GM13976 (cell line): ENCODE results near the gene GPR3.
"Not testable (repeated sequence)": the region's sequence is repeated elsewhere in the genome, so short reads cannot be mapped to it uniquely, and the experiment has no call there.

ENCODE experiments used
- DNase-seq: peaks from one replicate; pipeline ENCODE4 v3.0.0; 2012; ENCODE audit warnings: low spot score
- in situ Hi-C: fragments of 300-500 bp; cut with MboI; formaldehyde crosslinking; loops from one replicate; pipeline ENCODE4 v1.12.0; 2022; ENCODE audit warnings: low sequenced_read_pairs, mixed read lengths, inconsistent platforms; ENCODE audit not compliant: unreplicated experiment
- TF ChIP-seq, protein P1 (sequence below): IDR thresholded peaks from 2 replicates; pipeline ENCODE4 v1.5.1; 2012; ENCODE audit warnings: borderline replicate concordance, mild to moderate bottlenecking; ENCODE audit not compliant: insufficient read depth; ENCODE audit errors: extremely low read depth, missing control alignments, control extremely low read depth

Gene GPR3

DNA sequence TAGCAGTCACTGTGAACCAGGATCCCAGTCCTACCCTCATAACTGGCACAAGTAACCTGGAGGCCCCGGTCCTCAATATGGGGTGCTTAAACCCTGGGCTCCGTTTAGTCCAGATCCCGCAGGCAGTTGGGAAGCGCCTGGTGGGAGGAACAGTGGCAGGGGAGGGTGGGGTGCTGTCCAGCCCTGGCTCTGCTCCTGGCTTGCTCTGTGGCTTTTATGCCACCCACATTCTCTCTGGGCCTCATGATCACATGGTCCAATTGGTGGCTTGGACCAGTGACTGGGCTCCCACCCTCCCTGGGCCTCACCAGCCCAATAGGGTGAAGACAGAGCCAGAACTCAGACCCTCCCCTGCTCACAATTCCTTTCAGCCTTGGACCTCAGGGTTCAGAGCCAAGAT, 12.2 kb upstream of the GPR3 start:
- DNase-seq = no peak
- TF ChIP-seq, protein P1, sequence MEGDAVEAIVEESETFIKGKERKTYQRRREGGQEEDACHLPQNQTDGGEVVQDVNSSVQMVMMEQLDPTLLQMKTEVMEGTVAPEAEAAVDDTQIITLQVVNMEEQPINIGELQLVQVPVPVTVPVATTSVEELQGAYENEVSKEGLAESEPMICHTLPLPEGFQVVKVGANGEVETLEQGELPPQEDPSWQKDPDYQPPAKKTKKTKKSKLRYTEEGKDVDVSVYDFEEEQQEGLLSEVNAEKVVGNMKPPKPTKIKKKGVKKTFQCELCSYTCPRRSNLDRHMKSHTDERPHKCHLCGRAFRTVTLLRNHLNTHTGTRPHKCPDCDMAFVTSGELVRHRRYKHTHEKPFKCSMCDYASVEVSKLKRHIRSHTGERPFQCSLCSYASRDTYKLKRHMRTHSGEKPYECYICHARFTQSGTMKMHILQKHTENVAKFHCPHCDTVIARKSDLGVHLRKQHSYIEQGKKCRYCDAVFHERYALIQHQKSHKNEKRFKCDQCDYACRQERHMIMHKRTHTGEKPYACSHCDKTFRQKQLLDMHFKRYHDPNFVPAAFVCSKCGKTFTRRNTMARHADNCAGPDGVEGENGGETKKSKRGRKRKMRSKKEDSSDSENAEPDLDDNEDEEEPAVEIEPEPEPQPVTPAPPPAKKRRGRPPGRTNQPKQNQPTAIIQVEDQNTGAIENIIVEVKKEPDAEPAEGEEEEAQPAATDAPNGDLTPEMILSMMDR = no peak
- in situ Hi-C loops = no loop called here

DNA sequence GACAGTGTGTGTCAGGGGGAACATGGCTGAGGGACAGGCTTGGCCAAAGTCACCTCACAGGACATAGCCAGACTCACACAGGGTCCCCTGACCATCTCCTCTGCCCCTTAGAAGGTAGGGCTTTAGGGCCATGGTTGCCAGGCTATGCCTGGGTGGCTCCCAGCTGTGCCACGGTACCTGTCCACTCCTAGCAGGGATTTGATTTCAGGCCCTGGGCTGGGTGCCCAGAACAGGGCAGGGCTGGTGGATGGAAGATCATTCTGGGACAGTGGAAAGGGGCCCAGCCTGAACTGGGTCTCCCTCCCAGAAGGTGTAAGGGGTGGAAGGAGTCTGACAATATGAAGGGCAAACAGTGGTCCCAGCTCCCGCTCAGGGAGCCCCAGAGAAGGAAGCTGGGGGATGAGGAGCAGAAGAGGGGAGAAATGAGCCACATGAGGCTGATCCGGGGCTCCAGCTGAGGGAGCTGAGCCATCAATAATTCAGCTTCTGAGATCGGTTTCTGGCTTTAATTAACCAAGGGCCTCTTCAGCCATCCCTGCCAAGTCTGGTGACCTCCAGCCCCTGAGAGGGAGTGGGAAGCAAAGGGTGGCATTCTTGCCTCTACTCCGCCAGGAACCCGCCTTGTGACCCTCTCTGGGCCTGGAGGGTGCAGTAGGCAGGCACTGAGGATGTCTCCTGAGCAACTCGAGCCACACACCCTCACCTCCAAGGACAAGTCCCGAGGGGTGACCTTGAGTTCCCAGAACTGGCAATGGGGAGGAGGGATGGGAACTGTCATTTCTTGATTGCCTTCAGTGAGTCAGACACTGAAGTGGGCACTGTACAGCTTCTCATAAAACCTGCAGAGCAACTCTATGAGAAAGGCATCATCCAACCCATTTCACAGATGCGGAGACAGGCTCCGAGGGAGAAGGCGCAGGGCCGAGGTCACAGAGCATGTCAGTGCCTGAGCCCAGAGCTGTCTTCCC, 11.4 kb upstream of the GPR3 start:
- in situ Hi-C loops = no loop called here
- no peak for DNase-seq
- TF ChIP-seq, protein P1 = no peak

DNA sequence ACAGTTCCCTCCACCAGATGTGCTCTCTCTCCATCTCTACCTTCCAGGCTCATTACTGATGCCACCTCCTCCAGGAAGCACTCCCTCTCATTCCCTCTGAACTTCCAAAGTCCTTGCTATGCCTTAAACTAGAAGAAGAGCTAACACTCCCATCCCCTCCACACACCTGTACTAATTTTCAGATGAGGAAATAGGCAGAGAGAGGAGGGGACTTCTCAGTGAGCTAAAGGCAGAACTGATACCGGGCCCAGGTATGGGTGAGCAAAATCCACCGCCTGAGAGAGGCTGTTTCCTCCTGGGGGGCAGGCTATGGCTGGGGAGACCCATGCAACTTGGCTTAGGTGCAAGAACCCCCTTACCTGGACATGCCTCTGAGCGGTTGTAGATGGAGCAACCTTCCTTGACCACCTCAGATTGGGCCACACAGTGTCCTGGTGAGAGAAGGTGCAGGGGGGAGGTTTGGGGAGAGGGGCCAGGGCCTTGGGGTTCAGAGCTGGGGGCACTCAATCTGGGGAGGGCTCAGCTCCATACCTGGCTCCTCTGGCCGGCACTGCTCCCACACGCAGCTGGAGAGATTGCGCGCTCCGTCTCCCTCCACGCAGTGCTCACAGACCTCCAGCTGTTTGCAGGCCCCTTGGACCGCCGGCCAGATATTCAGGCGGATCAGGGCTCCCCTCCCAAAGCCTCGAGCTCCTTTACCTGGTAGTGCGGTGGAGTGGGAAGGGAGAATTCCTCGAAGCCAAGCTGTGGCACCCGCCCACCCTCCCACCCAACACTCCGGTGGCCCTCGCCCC, 10.3 kb upstream of the GPR3 start:
- TF ChIP-seq, protein P1 = no peak
- in situ Hi-C loops = no loop called here
- DNase-seq = no peak

DNA sequence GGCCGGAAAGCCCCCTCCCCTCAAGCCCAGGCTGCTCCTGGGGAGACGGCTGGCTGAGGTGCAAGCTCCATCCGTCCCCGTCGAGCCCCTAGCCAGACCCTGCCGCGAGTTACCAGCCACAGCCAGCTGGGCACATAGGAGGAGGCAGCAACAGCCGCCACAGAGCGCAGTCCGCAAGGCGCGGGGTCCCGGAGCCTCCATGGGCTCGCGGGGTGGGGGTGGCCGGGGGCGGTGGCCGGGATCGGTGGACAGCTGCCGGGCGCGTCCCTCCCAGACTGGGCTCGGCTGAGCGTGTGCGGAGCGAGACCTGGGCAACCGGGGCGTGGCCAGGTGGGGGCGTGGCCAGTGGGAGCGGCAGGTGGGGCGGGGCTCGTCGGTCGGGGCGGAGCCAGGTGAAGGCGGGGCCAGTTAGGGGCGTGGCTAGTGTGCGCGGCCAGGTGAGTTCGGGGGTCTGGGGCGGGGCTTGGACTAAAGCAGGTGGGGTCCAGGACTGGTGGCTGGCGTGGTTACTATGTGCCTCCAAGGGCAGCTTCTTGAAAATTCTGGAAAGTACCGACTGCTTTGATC, 9.3 kb upstream of the GPR3 start, which contains the start of gene CD164L2:
Gene CD164L2, minus strand, starts transcription at position 295 of the 567 bp plus-strand sequence. Its CDS starts 94 bp downstream, at position 201.
- TF ChIP-seq, protein P1 = no peak
- DNase-seq = no peak
- in situ Hi-C loops = no loop called here

DNA sequence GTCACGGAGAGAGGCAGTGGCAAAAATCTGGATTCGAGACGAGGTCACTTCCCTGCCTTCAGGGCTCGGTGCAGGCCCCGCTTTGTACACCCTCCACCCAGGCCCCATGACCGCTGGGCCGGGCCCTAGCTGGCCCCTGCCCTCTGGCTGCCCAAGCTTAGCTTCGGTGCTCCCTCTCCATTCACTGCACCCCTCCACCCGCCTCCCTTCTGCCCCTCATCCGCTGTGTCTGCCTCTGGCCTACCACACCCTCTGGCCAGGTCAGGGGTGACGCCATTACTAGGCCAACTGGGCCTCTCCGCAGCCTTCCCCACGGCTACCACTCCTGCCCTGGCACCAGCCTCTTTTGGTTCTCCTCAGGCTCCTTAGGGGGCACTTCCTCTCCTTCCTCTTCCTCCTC, 8.8 kb upstream of the GPR3 start:
- DNase-seq = no peak
- in situ Hi-C loops = no loop called here
- TF ChIP-seq, protein P1 = no peak

DNA sequence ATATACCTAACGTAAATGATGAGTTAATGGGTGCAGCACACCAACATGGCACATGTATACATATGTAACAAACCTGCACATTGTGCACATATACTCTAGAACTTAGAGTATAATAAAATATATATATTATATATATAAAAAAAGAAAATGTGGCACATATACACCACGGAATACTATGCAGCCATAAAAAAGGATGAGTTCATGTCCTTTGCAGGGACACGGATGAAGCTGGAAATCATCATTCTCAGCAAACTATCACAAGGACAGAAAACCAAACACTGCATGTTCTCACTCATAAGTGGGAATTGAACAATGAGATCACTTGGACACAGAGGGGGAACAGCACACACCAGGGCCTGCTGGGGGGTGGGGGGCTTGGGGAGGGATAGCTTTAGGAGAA, 7.6 kb upstream of the GPR3 start:
- DNase-seq, in situ Hi-C loops: not testable (repeated sequence)
